Hematopoietic multipotent progenitor cell treated with erythropoietin and hydrocortisone succinate and interleukin-3 and kit ligand, for 17 days (in vitro differentiated cells): ENCODE results near the gene ZNF19.

ENCODE experiments used
- DNase-seq: peaks from one replicate; pipeline ENCODE4 v3.0.0-alpha.2; 2015; ENCODE audit warnings: low spot score

ZNF19 gene

DNA sequence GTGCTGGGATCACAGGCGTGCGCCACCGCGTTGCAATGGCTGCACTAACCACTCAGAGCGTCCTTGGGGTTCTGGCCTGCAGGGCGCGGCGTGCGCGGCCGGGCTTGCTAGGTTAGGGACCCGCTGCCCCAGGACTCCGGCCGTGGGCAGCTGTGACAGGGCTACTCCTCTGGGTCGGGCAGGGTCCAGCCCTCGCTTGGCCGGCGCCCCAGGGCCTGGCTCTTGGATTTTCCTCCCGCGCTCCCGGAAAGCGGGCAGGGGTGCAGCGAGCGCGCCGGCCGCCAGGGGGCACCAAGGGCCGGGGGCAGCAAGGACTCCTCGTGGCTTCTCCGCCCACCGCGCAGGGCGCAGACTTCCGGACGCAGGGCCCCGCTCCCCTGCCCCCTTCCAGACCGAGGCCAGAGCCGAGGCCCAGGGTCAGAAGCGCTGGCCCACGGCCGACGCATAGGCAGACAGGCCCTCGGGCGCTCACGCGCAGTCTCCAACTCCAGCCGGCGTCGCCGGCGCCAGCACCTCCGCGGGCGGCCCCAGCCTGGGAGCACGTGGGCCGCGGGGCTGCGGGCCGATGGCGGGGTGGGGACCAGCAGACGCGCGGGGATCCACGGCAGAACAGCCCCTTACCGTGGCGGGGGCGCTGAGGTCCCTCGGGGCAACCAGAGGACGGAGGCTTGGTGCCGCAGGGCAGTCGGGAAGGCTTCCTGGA lies 47.6 kb downstream of the ZNF19 start:
- DNase-seq = peak; percentile 53

DNA sequence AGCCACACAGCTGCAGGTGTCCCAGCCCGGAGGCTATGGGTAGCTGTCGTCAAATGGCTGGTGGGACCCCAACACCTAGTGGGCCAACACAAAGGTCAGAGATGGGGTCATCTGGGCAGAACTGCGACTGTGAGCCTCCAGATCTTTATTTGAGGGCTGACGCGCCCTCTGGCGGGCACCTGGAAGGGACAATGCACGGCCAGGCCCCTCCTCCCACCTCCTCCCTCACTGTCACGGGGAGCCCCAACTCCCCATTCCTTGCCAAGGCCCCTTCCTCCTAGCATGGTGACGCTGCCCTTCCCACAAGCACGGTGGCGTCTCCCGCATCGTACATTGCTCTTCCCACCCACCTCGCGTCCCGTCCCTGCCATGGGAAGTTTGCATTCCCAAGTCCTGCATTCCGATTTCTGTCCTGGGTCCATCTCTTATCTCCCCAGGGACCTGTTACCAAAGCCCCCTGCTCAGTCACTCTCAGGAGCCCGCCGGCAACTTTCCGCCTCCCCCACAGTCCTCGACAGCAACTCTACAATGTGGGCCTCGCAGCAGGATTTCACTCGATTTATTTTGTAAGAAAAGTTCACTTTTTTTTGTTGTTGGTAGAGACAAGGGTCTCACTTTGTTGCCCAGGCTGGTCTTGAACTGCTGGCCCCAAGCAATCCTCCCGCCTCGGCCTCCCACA lies 48.3 kb downstream of the ZNF19 start:
- DNase-seq = peak; percentile 36

DNA sequence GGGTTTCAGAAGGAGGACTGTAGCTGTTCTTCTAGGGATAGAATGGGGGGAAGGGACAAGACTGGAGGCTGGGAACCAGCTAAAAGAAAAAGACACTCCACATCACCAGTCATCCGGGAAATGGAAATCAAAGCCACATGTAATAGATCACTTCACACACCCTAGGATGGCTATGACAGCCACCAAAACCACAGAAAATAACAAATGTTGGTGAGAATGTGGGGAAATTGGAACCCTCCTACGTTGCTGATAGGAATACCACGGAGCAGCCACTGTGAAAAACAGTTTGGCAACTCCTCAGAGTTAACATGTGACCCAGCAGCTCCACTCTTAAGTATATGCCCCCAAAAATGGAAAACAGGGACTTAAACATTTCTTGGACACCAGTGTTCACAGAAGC lies 49.6 kb downstream of the ZNF19 start:
- no peak for DNase-seq

GRCh38 chr16:71436473-71436872 lies 52.7 kb downstream of the ZNF19 start:
- no peak for DNase-seq

DNA sequence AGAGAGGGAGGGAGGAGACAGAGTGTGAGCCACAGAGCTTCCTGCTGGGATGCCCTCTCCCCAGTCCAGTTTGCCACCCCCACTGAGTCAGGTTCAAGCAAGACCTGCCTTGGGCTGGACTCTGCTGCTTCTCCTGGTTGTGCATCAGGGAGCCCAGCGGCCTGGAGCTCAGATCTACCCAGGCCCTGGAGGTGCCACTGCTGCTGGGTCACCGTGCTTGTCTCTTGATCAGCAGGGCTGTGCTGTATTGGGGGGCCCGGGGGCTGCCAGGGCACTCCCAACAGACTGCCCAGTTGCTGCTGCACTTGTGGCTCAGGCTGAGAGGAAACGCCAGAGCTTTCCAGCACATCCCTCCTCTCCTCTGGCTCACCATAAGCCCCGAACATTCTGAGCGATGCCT lies 56.2 kb downstream of the ZNF19 start:
- DNase-seq = no peak

GRCh38 chr16:71431991-71432390 lies 57.1 kb downstream of the ZNF19 start:
- DNase-seq = no peak

DNA sequence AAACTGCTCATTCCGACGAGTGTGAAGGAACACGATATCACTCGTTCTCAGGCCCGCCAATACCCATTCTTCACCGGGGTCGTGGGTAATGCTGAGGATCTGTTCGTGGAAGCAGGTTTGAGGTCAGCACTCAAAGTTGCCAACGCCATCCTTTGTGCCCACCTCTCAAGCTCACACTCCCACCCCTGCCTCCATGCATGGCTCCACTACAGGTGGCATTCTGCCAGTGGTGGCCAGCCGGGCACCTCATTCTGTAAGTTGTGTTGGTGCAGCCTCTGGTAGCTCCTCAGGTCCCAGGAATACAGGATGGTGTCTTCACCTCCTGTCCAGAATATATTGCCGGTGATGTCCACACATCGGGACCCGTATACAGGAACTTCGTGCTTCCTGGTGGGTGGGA lies 57.9 kb downstream of the ZNF19 start:
- no peak for DNase-seq

- no peak for DNase-seq
Measured at GRCh38 chr16:71430744-71431143, 58.4 kb downstream of the ZNF19 start.

DNA sequence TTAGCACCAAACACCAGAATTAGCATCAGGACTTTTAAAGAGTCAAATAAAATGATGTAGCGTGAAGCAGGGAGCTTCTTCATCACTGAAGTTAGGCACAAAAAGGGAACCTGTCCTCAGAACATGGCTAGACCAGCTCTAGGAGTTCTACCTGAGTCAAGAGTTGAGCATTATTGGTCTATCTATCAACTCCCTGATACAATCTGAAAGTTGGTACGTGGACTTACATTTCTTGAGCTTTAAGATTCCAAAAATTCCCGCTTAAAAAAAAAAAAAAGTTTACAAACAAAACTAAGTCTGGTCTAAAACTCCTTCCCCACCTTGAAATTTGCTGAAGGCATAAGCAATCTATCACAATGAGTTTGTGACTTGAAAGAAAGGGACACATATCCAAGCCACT lies 59.5 kb downstream of the ZNF19 start:
- no peak for DNase-seq

GRCh38 chr16:71428883-71429282 lies 60.2 kb downstream of the ZNF19 start:
- DNase-seq = no peak

- no peak for DNase-seq
Measured at GRCh38 chr16:71428385-71428784, 60.7 kb downstream of the ZNF19 start.

- no peak for DNase-seq
Measured at GRCh38 chr16:71426880-71427615, 62.1 kb downstream of the ZNF19 start.

DNA sequence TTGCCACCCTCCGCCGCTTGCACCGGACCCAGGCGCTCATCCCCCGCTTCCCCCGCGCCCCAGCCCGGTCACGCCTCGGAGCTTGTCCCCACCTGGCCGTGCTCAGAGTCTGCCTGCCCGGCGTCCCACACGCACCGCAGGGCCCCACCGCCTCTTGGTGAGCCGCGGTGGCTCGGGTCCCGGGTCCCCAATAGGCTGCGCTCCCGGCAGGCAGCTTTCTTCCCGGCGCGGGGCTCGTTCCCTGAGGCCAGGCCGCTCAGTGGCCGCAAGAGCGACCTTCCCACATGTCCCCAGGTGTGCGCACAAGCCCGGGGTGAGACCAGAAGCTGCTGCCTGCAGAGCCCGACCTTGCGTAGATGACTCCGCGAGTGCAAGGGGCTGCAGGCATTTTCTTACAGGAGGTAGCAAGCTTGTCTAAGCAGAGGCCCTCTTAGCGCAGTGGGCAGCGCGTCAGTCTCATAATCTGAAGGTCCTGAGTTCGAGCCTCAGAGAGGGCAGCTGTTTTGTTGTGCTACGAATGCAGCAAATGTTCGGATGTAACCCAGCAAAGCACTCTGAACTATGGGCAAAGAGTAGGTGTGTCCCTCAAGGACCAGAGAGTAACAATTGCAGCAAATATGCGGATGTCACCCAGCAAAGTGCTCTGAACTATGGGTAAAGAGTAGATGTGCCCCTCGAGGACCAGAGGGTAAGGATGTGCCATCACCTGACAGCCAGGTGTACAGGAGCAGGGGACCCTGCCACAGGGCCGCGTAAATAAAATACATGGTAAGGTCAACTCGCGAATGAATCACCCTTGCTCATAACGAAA lies 62.9 kb downstream of the ZNF19 start:
- no peak for DNase-seq

DNA sequence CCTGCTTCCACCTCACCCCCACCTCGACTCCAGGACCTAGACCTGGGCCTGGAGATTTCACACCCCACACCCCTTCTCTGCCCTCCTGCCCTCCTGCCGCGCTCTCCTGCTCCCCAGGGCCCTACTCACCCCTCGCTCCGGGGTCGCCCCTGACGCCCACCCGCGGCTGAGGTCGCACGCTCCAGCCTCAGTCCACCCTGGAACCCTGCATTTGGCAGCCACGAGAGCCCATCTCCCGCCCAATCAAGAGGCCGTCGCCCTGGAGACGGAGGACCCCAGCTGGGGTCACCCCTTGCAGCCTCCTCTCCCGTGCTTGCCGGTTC lies 63.4 kb downstream of the ZNF19 start:
- DNase-seq = no peak

DNA sequence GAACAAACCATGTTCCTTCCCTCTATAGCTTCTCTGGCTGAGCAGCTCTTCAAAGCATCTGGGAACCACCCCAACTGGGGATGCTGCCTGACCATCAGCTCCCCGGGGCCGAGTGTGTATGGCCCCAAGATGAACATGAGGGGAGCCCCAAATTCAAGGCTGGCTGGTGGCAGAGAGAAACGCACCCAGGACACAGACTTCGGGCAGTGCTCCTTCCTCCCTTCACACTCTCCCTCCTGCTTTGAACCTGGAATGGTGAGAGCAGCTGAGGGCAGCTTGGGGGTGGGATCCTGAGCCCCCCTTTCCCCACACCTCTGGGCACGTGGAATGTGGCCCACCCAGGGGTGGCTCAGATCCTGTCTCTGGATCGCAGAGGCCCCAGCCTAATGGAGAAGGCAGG lies 64.5 kb downstream of the ZNF19 start:
- DNase-seq = no peak

- DNase-seq = no peak
Measured at GRCh38 chr16:71423865-71424264, 65.3 kb downstream of the ZNF19 start.
